ENCODE data around the gene DBR1. TPM values are rescaled to one million over a fixed set of nuclear protein-coding genes. Genes with fewer than 3 reads are reported as not detected.

Gene DBR1
- total and polyA plus RNA-seq, 9 donors: 8.5 to 16.0 (median 14.7) TPM

- intact Hi-C loops (cut with DNase I): no loop called here
- DNase-seq: no peak
- Histone ChIP-seq H3K9me3 (no peaks in the 10 kb centered on the region), H3K27me3 (no peaks in the 10 kb centered on the region), H3K27ac (no peak overlapping the region), H3K4me3 (no peak overlapping the region), H3K4me1 (ENCODE audit: insufficient read depth) (peaks cover 2% of the 10 kb centered on the region), H3K36me3 (no peaks in the 10 kb centered on the region)
- TF ChIP-seq POLR2A (IDR thresholded peaks at IDR 0.05) (no peak), EP300 (IDR thresholded peaks at IDR 0.05) (no peak)
- TF ChIP-seq, protein P1, sequence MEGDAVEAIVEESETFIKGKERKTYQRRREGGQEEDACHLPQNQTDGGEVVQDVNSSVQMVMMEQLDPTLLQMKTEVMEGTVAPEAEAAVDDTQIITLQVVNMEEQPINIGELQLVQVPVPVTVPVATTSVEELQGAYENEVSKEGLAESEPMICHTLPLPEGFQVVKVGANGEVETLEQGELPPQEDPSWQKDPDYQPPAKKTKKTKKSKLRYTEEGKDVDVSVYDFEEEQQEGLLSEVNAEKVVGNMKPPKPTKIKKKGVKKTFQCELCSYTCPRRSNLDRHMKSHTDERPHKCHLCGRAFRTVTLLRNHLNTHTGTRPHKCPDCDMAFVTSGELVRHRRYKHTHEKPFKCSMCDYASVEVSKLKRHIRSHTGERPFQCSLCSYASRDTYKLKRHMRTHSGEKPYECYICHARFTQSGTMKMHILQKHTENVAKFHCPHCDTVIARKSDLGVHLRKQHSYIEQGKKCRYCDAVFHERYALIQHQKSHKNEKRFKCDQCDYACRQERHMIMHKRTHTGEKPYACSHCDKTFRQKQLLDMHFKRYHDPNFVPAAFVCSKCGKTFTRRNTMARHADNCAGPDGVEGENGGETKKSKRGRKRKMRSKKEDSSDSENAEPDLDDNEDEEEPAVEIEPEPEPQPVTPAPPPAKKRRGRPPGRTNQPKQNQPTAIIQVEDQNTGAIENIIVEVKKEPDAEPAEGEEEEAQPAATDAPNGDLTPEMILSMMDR (IDR thresholded peaks at IDR 0.05): no peak
- WGBS, 3 donors: 37 to 75% (median 48%) methylated on average over 2 of the region's 2 CpGs
Measured at GRCh38 chr3:138195481-138195880, 20.8 kb upstream of the DBR1 start.

DNA sequence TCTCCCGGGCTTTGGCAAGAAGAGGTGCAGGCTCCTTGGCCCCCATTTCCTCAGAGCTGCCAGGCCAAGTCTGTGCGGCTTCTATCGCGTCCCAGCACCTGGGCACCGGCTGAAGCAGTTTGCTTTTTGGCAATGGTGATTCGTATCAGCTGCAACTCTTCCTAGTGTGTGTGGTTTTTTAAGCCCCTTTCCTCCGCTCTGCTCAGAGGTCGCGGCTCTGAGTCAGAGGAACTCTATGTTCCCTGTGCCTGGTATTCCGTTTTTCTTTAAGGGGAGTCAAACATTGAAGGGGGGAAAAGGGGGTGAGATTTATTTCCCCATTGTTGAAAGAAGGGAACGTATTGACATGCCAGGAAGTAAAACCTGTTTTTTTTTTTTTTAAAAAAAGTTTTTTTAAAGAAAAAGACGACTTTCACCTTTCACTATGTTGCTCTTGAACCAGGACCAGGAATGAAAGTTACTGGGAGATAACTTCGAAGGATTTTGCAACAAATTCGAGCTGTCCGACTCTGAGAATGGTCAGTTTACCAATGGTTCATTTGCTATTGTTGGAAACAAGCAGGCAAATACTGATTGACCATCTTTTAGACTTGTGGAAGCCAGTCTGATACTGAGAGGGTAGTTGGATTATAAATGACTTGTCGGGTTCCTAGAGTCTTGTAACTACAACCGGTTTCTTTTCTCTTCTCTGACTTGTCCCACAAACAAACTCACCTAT is 13.5 kb upstream of the DBR1 start:
- H3K27ac ChIP-seq: peak overlapping the region; percentile 80 to 94
- 3 to 4% (median 3%) methylated on average over 17 of the region's 17 CpGs for WGBS, 3 donors
- no peaks in the 10 kb centered on the region for H3K9me3 ChIP-seq
- H3K4me1 ChIP-seq (ENCODE audit: insufficient read depth): peaks cover 6% of the 10 kb centered on the region
- intact Hi-C loops (cut with DNase I): no loop called here
- TF ChIP-seq, protein P1 (IDR thresholded peaks at IDR 0.05): no peak
- TF ChIP-seq EP300 (IDR thresholded peaks at IDR 0.05) (no peak), POLR2A (IDR thresholded peaks at IDR 0.05) (no peak)
- DNase-seq: peak in 1 of 5 donors; percentile 30
- peak overlapping the region; percentile 87 for H3K4me3 ChIP-seq
- H3K27me3 ChIP-seq: no peaks in the 10 kb centered on the region
- no peaks in the 10 kb centered on the region for H3K36me3 ChIP-seq

DNA sequence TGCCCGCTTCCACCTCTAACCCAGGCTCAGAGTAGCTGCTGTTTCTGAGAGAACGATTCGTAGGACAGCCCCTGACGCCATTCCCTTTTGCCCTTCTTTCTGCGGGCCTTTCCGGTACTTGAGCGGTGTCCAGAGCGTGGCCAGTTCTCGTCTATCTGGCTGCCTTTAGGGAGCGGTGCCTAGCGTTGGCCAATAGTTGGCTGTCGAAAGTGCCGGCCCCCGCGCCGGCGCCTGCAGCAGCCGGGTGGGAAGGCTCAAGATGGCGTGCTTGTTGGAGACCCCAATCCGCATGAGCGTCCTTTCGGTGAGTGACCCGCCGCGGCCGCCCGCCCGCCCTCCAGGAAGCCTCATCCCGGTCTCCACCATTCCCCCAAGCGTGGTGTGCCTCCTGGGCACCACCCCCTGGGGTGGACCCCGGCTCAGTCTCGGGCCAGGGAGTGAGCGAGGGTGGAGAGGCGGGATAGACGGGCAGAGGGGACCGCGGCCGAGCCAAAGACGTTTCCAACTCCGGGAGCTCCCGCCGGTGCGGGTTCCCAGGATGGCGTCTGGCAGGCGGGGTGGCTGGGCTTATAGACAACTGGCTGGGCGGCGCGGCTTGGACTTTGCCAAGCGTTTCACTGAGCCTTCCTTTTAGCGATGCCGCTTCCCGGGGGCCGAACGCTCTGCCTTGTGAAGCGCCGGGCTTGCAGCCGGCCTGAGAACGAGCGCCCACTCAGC is 12.7 kb upstream of the DBR1 start, which contains the start of gene ARMC8:
TSS of gene ARMC8 (plus strand) at position 6 of the 717 bp plus-strand sequence. CDS start at position 260, 254 bp downstream.
- DNase-seq: peak in 4 of 5 donors; percentile 37 to 71 (median 46)
- Histone ChIP-seq H3K4me1 (ENCODE audit: insufficient read depth) (peaks cover 5% of the 10 kb centered on the region), H3K27ac (peak within 1 kb of the TSS; percentile 80 to 94), H3K36me3 (no peaks in the 10 kb centered on the region), H3K27me3 (no peaks in the 10 kb centered on the region), H3K4me3 (peak within 1 kb of the TSS; percentile 87), H3K9me3 (no peaks in the 10 kb centered on the region)
- TF ChIP-seq POLR2A (IDR thresholded peaks at IDR 0.05) (peak; percentile 27), EP300 (IDR thresholded peaks at IDR 0.05) (no peak)
- TF ChIP-seq, protein P1 (IDR thresholded peaks at IDR 0.05): no peak
- intact Hi-C loops (cut with DNase I): no loop called here
- 1% methylated on average over 47 to 59 of the region's 59 CpGs for WGBS, 3 donors

GRCh38 chr3:138186803-138187295 is 12.1 kb upstream of the DBR1 start:
- peak; percentile 86 to 93 (median 89) for DNase-seq
- 0 to 1% (median 1%) methylated on average over 25 of the region's 25 CpGs for WGBS, 3 donors
- H3K27ac ChIP-seq: peak overlapping the region; percentile 80 to 94
- peaks cover 4% of the 10 kb centered on the region for H3K4me1 ChIP-seq (ENCODE audit: insufficient read depth)
- TF ChIP-seq POLR2A (IDR thresholded peaks at IDR 0.05): no peak
- TF ChIP-seq, protein P1 (IDR thresholded peaks at IDR 0.05): no peak
- TF ChIP-seq EP300 (IDR thresholded peaks at IDR 0.05): no peak
- H3K36me3 ChIP-seq: no peaks in the 10 kb centered on the region
- H3K4me3 ChIP-seq: peak overlapping the region; percentile 87
- H3K27me3 ChIP-seq: no peaks in the 10 kb centered on the region
- H3K9me3 ChIP-seq: no peaks in the 10 kb centered on the region
- intact Hi-C loops (cut with DNase I): no loop called here
